K562 (cell line): ENCODE data around the gene GART. TPM values are rescaled to one million over a fixed set of nuclear protein-coding genes. Genes with fewer than 3 reads are reported as not detected.

Experiments
- ATAC-seq: fragments of 200-7000 bp; cut with Tn5 transposase; 3 replicates; pipeline ENCODE4 v1.9.1; 2020; ENCODE audit warnings: moderate library complexity
- BruUV-seq: library from RNA; stranded (reverse); fragments of 400-500 nt; replicated peaks from 2 replicates; lab custom pipeline; 2021; lab: Mats Ljungman, UMichigan
- CTCF ChIA-PET: fragments of 300-600 bp; formaldehyde crosslinking; extraction: SDS; loops from one replicate; lab custom pipeline; 2021; ENCODE audit warnings: low intra/inter-chr PET ratio; lab: Yijun Ruan, JAX
- POLR2A ChIA-PET: fragments of 300-600, 350-650 bp; sonication (Branson Sonifier 250); formaldehyde crosslinking; extraction: SDS; loops from one replicate; lab custom pipeline; 2021; ENCODE audit warnings: antibody characterized with exemption, inconsistent platforms; lab: Yijun Ruan, JAX
- DNase-seq, 4 experiments: peaks; one replicate each; pipeline versions ENCODE4 v3.0.0 to v3.0.0-alpha.2; 2011 to 2018; ENCODE audit warnings: low spot score in 3 of 4, mixed read lengths in 3 of 4; ENCODE audit errors: extremely low read depth in 1 of 4
- FAIRE-seq: peaks from 2 replicates; lab custom pipeline; 2011; peaks lifted over from hg19 to GRCh38; lab: Jason Lieb, UNC
- H2AFZ ChIP-seq: 2 replicates; pipeline ENCODE4 v1.6.0; 2011; ENCODE audit warnings: low read depth, low read length, control low read depth, inconsistent platforms
- H3K27ac ChIP-seq: fragments of 200-600 bp; 3 replicates; pipeline ENCODE4 v1.8.0; 2011; ENCODE audit warnings: low read depth, mild to moderate bottlenecking, control low read depth, inconsistent platforms, low read length, moderate library complexity, mixed read lengths; ENCODE audit errors: extremely low read depth
- H3K27me3 ChIP-seq, 2 experiments: fragments of 300-600 bp in 1 of 2; 2 replicates in 1 of 2; 3 replicates in 1 of 2; pipeline versions ENCODE4 v1.6.0 to v1.8.0; 2011; ENCODE audit warnings: inconsistent platforms in 2 of 2, low read length in 2 of 2, mild to moderate bottlenecking in 1 of 2, mixed read lengths in 1 of 2, moderate library complexity in 1 of 2; ENCODE audit not compliant: control insufficient read depth in 2 of 2, insufficient read depth in 2 of 2
- H3K36me3 ChIP-seq: fragments of 300-600 bp; 3 replicates; pipeline ENCODE4 v1.8.0; 2011; ENCODE audit warnings: mild to moderate bottlenecking, low read length, inconsistent platforms; ENCODE audit not compliant: control insufficient read depth, insufficient read depth
- H3K4me1 ChIP-seq, 2 experiments: fragments of 200-600 bp in 1 of 2; replicated peaks in 1 of 2; 2 replicates in 1 of 2; 3 replicates in 1 of 2; pipeline versions ENCODE4 v1.5.1 to v1.8.0; 2011; ENCODE audit warnings: inconsistent platforms in 2 of 2, low read length in 2 of 2, mild to moderate bottlenecking in 1 of 2, mixed read lengths in 1 of 2, moderate library complexity in 1 of 2; ENCODE audit not compliant: control insufficient read depth in 2 of 2, insufficient read depth in 2 of 2
- H3K4me2 ChIP-seq: 2 replicates; pipeline ENCODE4 v1.6.1; 2011; ENCODE audit warnings: low read length, control low read depth, inconsistent platforms, mixed read lengths; ENCODE audit not compliant: insufficient read depth
- H3K4me3 ChIP-seq: fragments of 200-600 bp; sonication (generic), shearing (Covaris generic); 2 replicates; pipeline ENCODE4 v1.5.1; 2016; ENCODE audit warnings: control low read depth, inconsistent platforms
- H3K79me2 ChIP-seq: fragments of 200-600 bp; 3 replicates; pipeline ENCODE4 v1.8.0; 2011; ENCODE audit warnings: low read length, inconsistent platforms; ENCODE audit not compliant: control insufficient read depth, insufficient read depth
- H3K9ac ChIP-seq, 2 experiments: 2 replicates each; pipeline versions ENCODE4 v1.6.0 to v1.6.1; 2011; ENCODE audit warnings: low read depth in 2 of 2, low read length in 2 of 2, control low read depth in 1 of 2, inconsistent platforms in 1 of 2, mild to moderate bottlenecking in 1 of 2, mixed read lengths in 1 of 2; ENCODE audit not compliant: insufficient read depth in 1 of 2
- H3K9me1 ChIP-seq: one replicate; pipeline ENCODE4 v1.6.0; 2011; ENCODE audit warnings: inconsistent platforms, mild to moderate bottlenecking, low read length, moderate library complexity; ENCODE audit not compliant: control insufficient read depth, insufficient read depth
- H3K9me3 ChIP-seq: replicated peaks from 2 replicates; pipeline ENCODE4 v1.5.1; 2011; ENCODE audit warnings: low read depth, low read length, inconsistent platforms; ENCODE audit not compliant: control insufficient read depth, insufficient read depth
- H4K20me1 ChIP-seq: replicated peaks from 2 replicates; pipeline ENCODE4 v1.6.1; 2011; ENCODE audit warnings: low read length, inconsistent platforms, mixed read lengths; ENCODE audit not compliant: control insufficient read depth, insufficient read depth
- ARID2 ChIP-seq: fragments of 450-650 bp; IDR thresholded peaks from 2 replicates; pipeline ENCODE4 v1.6.1; 2017; ENCODE audit warnings: antibody characterized with exemption, mild to moderate bottlenecking
- ATF7 ChIP-seq: fragments of 450-650 bp; IDR thresholded peaks from 2 replicates; pipeline ENCODE4 v1.7.1; 2014; ENCODE audit warnings: mild to moderate bottlenecking, moderate library complexity
- HDAC3 ChIP-seq: fragments of 450-650 bp; IDR thresholded peaks from 2 replicates; pipeline ENCODE4 v1.6.1; 2018; ENCODE audit warnings: borderline replicate concordance, mild to moderate bottlenecking, moderate library complexity; ENCODE audit not compliant: partially characterized antibody
- HNRNPH1 ChIP-seq: fragments of 200-400 bp; formaldehyde crosslinking; optimal IDR thresholded peaks from 2 replicates; pipeline ENCODE3; 2017; ENCODE audit warnings: low read depth, mild to moderate bottlenecking, low read length, moderate library complexity
- KDM1A ChIP-seq, 2 experiments: fragments of 450-650 bp; IDR thresholded peaks; 2 replicates each; pipeline ENCODE4 v1.6.1; 2016; ENCODE audit warnings: mild to moderate bottlenecking in 2 of 2
- MLX ChIP-seq, 2 experiments: fragments of 450-650 bp in 1 of 2; sonication (generic) in 1 of 2; formaldehyde crosslinking; conservative IDR thresholded peaks; 2 replicates each; pipeline versions ENCODE4 v1.4.0 to v1.8.1; 2020 to 2022; ENCODE audit warnings: mild to moderate bottlenecking in 1 of 2, missing genetic modification reagents in 1 of 2
- NCOA6 ChIP-seq: fragments of 450-650 bp; IDR thresholded peaks from 2 replicates; pipeline ENCODE4 v1.6.1; 2017; ENCODE audit warnings: mild to moderate bottlenecking
- PHF21A ChIP-seq: fragments of 450-650 bp; IDR thresholded peaks from 2 replicates; pipeline ENCODE4 v1.6.1; 2017; ENCODE audit warnings: low read depth, borderline replicate concordance
- RAD21 ChIP-seq, 2 experiments: fragments of 250-450 bp in 1 of 2; fragments of 450-650 bp in 1 of 2; sonication (Bioruptor Pico) in 1 of 2; formaldehyde crosslinking in 1 of 2; IDR thresholded peaks in 1 of 2; conservative IDR thresholded peaks in 1 of 2; 2 replicates each; pipeline versions ENCODE4 v1.4.0 to v1.8.0; 2020 to 2022; ENCODE audit warnings: mild to moderate bottlenecking in 2 of 2, moderate library complexity in 1 of 2
- RBM15 ChIP-seq: fragments of 200-400 bp; formaldehyde crosslinking; IDR thresholded peaks from 2 replicates; pipeline ENCODE4 v1.6.1; 2018; ENCODE audit warnings: mild to moderate bottlenecking, low read length, moderate library complexity; ENCODE audit not compliant: insufficient read depth
- ZNF707 ChIP-seq: fragments of 250-450 bp; sonication (Bioruptor Pico); conservative IDR thresholded peaks from 2 replicates; pipeline ENCODE4 v1.8.0; 2022; ENCODE audit warnings: inconsistent platforms, mild to moderate bottlenecking, moderate library complexity
- WGBS: fragments of 100-300 bp; shearing (Covaris generic); methylation state at CpG from one replicate; pipeline ENCODE4 v1.1.6; 2016; ENCODE audit warnings: low coverage, mixed read lengths; ENCODE audit not compliant: insufficient coverage; ENCODE audit errors: missing lambda C conversion rate; 5-methylcytosine and 5-hydroxymethylcytosine counted together
- in situ Hi-C: fragments of 300-500 bp; cut with MboI; formaldehyde crosslinking; loops from 4 replicates; pipeline ENCODE4 v1.15.0; 2018; ENCODE audit warnings: inconsistent platforms, mixed read lengths
- intact Hi-C: fragments of 100-400 bp; cut with micrococcal nuclease; formaldehyde crosslinking; loops from 2 replicates; pipeline ENCODE4 v1.14.2; 2022
- polyA plus RNA-seq, 8 experiments: library from polyadenylated mRNA; depleted of rRNA in 4 of 8; stranded (reverse) in 5 of 8; unstranded in 3 of 8; fragments of >200 nt; fragmentation: Nextera tagmentation in 2 of 8; fragmentation: Illumina TruSeq in 1 of 8; extraction: Ambion mirVana in 2 of 8; extraction: Trizol in 1 of 8; gene quantifications; 2 replicates each; pipeline versions ENCODE4 v1.2.1 to v1.2.3, GENCODE V29; 2011 to 2014; ENCODE audit warnings: inconsistent platforms in 1 of 8, missing spikeins in 1 of 8
- total RNA-seq, 7 experiments: library from RNA; depleted of rRNA in 6 of 7; stranded (reverse); fragments of >200 nt in 6 of 7; fragmentation: Illumina TruSeq in 2 of 7; extraction: Trizol in 2 of 7; gene quantifications; 2 replicates each; pipeline versions ENCODE4 v1.2.1 to v1.2.3, GENCODE V29; 2011 to 2021; ENCODE audit warnings: low replicate concordance in 1 of 7
- TF ChIP-seq, protein P1 (sequence below): fragments of 250-450 bp; sonication (Bioruptor Pico); IDR thresholded peaks from 2 replicates; pipeline ENCODE4 v1.5.0; 2021; ENCODE audit warnings: mild to moderate bottlenecking, borderline replicate concordance

Gene GART
- total and polyA plus RNA-seq, 9 of the 15 experiments (the other 6 are each of a cell fraction or from before 2014, with no cell fraction given): 141 to 429 (median 349) TPM

- ChIA-PET CTCF (no interaction called here), POLR2A (interaction anchor here (0.9 to 1.3 kb wide), 2 partner anchors 10 to 14 kb away, joined by 3 to 6 read pairs; no protein-coding TSS in a partner anchor)
- in situ Hi-C loops (no loop called here), intact Hi-C loops (no loop called here)
- Histone ChIP-seq H3K79me2 (no peaks in the 10 kb centered on the region), H3K9me3 (no peaks in the 10 kb centered on the region), H3K36me3 (no peaks in the 10 kb centered on the region), H3K9ac (no peak overlapping the region; a peak in 1 of 4 replicates), H3K9me1 (no peaks in the 10 kb centered on the region), H3K4me3 (no peak overlapping the region), H3K4me2 (no peak overlapping the region), H2AFZ (peak overlapping the region; percentile 53), H4K20me1 (no peaks in the 10 kb centered on the region), H3K27ac (no peak overlapping the region), H3K4me1 (peaks cover 0 to 8% of the 10 kb centered on the region in 2 experiments; a peak in 3 of 5 replicates), H3K27me3 (no peaks in the 10 kb centered on the region)
- WGBS: 26% methylated on average over 7 of the region's 7 CpGs
- BruUV-seq: no TSS peak
- ATAC-seq: peak; percentile 23; the same call in 2 of the 3 replicates
- no peak for FAIRE-seq
- peak in 1 of 4 experiments; percentile 28 for DNase-seq
- no peak for TF ChIP-seq KDM1A (IDR thresholded peaks at IDR 0.05)
- TF ChIP-seq NCOA6: no peak
- TF ChIP-seq ARID2: no peak
These were observed 45.6 kb downstream of the GART start for GRCh38 chr21:33496345-33496744.

GRCh38 chr21:33495743-33496142 is 46.2 kb downstream of the GART start:
- Histone ChIP-seq H3K9me3 (no peaks in the 10 kb centered on the region), H3K4me3 (no peak overlapping the region), H4K20me1 (no peaks in the 10 kb centered on the region), H3K9me1 (no peaks in the 10 kb centered on the region), H3K79me2 (no peaks in the 10 kb centered on the region), H3K9ac (peak overlapping the region in 1 of 2 experiments; percentile 4; a peak in 1 of 4 replicates), H3K4me1 (peaks cover 0 to 10% of the 10 kb centered on the region in 2 experiments; a peak in 3 of 5 replicates), H3K4me2 (no peak overlapping the region), H3K27ac (no peak overlapping the region), H3K27me3 (no peaks in the 10 kb centered on the region), H2AFZ (peak overlapping the region; percentile 53)
- no TSS peak for BruUV-seq
- ChIA-PET CTCF (no interaction called here), POLR2A (interaction anchor here (0.9 to 1.7 kb wide), 4 partner anchors 11 to 54 kb away, joined by 3 to 6 read pairs (median 4); partner anchors contain the start of gene TMEM50B)
- DNase-seq (peak in 1 of 4 experiments; percentile 25), ATAC-seq (peak; percentile 17)
- intact Hi-C loops: no loop called here
- TF ChIP-seq RAD21 (CRISPR knock-in tag; conservative IDR thresholded peaks at IDR 0.05 in 1 of 2, IDR thresholded peaks at IDR 0.05 in 1 of 2) (no peak), PHF21A (no peak), RBM15 (no peak), MLX (CRISPR knock-in tag; conservative IDR thresholded peaks at IDR 0.05) (no peak), ATF7 (no peak), HNRNPH1 (no peak), ZNF707 (CRISPR knock-in tag) (no peak), HDAC3 (no peak)
- TF ChIP-seq, protein P1, sequence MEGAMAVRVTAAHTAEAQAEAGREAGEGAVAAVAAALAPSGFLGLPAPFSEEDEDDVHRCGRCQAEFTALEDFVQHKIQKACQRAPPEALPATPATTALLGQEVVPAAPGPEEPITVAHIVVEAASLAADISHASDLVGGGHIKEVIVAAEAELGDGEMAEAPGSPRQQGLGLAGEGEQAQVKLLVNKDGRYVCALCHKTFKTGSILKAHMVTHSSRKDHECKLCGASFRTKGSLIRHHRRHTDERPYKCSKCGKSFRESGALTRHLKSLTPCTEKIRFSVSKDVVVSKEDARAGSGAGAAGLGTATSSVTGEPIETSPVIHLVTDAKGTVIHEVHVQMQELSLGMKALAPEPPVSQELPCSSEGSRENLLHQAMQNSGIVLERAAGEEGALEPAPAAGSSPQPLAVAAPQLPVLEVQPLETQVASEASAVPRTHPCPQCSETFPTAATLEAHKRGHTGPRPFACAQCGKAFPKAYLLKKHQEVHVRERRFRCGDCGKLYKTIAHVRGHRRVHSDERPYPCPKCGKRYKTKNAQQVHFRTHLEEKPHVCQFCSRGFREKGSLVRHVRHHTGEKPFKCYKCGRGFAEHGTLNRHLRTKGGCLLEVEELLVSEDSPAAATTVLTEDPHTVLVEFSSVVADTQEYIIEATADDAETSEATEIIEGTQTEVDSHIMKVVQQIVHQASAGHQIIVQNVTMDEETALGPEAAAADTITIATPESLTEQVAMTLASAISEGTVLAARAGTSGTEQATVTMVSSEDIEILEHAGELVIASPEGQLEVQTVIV: no peak
- TF ChIP-seq, all 486 proteins: peak for 0
- in situ Hi-C loops: no loop called here
- FAIRE-seq: no peak
- no peaks in the 10 kb centered on the region for H3K36me3 ChIP-seq
- WGBS: 10% methylated on average over 4 of the region's 4 CpGs
